NCI-H1105 (cell line): ENCODE data around the gene C22orf31.
"Not testable (repeated sequence)": the region's sequence is repeated elsewhere in the genome, so short reads cannot be mapped to it uniquely, and the experiment has no call there.

ENCODE experiments used
- DNase-seq: peaks from one replicate; lab custom pipeline; 2025; lab: John Stamatoyannopoulos, UW

C22orf31 gene

DNA sequence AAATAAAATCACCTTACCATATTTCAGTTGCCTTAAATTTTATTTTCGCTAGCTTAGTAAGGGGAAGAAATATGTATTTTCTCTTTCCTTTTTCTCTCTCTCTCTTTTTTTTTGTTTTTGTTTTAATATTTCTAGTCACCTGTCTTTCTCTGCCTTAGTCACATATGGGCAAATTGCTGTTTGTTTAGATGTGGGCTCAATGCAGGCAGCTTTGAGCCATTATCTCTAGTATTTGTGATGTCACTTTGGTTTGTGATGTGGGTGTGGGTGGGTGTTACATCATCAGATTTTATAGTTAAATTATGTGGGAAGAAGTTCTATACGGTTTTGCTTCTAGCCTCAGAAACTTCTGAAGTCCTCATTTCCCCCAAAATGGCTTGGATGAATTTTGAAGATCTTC lies at the start of gene C22orf31:
C22orf31 (minus strand) TSS at position 59 of the 400 bp plus-strand sequence; CDS start at position 20, 39 bp downstream.
- no peak for DNase-seq

DNA sequence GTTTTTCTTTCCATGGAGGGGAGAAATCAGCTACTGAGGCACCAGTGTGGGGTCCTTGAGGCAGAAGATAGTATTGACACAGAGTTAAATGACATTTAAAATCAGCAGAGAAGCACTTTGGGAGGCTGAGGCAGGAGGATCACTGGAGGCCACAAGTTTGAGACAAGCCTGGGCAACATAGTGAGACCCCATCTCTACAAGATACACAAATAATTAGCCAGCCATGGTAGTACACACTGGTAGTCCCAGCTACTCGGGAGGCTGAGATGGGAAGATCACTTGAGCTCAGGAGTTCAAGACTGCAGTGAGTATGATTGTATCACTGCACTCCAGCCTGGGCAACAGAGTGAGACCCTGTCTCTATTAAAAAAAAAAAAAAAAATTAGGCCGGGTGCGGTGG lies 49.3 kb upstream of the C22orf31 start:
- no peak for DNase-seq

DNA sequence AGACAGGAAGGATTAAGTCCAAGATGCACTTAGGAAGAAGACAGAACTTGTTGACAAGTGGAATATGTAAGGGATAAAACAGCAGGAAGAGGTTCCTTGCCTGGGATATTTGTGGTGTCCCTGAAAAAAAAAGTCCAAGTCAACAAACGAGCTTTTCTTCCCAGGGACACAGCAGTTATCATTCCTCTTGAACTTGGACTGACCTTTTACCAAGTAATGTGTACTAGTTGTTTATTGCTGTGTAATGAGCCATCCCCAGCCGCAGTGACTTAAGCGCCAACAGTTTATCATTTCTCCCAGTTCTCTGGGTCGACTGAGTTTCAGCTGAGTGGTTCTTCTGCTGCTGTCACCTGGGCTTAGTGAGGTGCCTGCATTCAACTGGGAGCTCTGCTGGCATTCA lies 48.2 kb upstream of the C22orf31 start:
- no peak for DNase-seq

DNA sequence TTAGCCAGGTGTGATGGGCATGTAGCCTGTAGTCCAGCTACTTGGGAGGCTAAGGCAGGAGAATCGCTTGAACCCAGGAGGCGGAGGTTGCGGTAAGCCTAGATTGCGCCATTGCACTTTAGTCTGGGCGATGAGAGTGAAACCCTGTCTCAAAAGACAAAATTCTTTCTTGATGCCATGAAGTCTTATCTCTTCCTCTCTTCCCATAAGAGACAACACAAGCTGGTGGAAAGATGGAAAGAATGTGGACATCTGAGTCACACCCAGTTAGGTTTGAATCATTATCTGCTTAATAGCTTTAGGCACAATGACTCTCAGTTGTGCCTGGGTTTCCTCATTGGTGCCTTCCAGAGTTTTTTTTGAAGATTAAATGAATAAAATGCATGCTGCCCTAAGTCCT lies 46.5 kb upstream of the C22orf31 start:
- no peak for DNase-seq

DNA sequence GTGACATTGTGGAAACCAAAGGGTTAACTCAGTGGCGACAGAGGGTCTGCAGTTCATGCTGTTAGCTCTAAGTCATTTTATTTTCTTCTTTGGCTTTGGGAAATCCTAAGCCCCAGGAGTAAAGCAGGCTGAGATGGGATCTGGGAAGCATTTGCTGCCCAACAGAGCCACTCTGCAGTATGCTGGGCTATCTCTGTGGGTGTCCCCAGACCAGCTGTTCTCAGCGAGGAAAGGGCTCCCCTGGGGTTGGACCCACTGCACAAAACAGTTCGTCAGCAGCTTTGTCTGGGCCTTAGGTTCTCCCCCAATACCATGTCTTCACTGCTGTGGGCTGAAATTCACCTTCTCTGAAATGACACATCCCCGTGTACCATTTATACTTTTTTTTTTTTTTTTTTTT lies 45.2 kb upstream of the C22orf31 start:
- DNase-seq, result no peak

DNA sequence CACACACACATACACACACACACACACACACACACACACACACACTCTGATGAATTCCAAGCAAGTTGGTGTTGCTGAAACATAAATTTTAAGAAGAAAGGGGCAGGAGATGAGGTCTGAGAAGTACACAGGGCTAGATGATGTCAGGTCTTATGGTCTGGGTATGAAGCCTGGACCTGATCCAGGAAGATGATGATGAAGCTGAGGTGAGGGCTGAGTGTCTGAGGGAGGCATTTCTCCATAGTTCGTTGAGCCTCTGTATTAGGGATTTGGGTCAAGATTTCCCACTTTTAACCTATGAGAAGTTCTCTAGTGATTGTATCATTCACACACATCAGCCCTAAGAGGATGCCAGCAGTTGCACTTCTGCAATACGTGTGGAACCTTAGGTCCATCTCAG lies 43.8 kb upstream of the C22orf31 start:
- no peak for DNase-seq

DNA sequence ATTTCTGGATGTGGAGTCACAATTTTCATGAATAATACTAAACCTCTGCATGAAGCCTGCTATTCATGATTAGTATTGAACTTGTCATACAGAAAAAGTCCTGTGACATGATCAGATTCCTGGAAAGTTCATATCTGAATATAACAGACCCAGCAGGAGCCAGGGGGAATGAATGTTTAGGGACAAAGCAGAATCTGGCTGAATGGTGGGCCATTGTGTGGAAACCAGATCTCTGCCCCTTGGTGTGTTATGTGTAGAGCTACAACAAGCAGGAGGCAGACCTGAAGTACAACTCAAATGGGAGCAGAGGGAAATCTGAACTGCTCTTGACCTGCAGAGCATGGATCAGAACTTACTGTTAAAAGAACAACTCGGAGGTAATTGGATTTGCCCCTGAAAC lies 41.5 kb upstream of the C22orf31 start:
- DNase-seq, result no peak

DNA sequence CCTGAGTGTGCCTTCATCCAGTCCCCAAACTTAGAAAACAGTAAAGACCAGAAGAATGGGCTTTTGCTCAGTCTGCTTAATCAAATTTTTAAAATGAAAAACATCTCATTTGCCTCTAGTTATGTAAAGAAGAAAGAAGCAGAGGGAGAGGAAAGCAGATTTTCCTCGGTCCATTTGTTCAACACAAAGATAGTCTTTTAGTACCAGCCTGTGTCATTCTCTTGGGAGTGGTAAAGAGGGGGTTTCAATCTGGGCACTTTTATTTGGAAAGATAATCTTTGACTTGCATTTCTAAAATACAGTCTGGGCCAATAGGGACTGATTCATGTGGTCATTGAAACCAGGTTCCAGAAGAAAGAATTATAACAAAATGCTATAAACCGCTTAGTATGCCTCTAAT lies 40.7 kb upstream of the C22orf31 start:
- no peak for DNase-seq

DNA sequence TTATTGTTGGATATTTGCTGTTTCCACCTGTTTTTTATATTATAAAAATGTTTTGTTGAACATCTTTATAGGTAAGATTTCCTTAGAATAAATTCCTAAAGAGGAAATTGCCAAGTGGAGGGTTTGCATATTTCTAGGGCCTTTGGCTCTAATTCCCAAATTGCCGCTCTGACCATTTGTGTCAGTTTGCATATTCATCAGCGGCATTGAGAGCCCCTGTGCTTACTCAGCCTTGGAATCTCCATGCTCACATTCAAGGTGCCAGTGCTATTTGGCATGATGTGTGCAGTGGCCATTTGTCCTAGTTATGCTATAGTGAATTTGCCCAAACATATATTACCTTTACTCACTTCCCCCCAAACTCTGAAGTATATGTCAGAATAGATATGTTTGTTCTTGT lies 36.7 kb upstream of the C22orf31 start:
- DNase-seq, result no peak

DNA sequence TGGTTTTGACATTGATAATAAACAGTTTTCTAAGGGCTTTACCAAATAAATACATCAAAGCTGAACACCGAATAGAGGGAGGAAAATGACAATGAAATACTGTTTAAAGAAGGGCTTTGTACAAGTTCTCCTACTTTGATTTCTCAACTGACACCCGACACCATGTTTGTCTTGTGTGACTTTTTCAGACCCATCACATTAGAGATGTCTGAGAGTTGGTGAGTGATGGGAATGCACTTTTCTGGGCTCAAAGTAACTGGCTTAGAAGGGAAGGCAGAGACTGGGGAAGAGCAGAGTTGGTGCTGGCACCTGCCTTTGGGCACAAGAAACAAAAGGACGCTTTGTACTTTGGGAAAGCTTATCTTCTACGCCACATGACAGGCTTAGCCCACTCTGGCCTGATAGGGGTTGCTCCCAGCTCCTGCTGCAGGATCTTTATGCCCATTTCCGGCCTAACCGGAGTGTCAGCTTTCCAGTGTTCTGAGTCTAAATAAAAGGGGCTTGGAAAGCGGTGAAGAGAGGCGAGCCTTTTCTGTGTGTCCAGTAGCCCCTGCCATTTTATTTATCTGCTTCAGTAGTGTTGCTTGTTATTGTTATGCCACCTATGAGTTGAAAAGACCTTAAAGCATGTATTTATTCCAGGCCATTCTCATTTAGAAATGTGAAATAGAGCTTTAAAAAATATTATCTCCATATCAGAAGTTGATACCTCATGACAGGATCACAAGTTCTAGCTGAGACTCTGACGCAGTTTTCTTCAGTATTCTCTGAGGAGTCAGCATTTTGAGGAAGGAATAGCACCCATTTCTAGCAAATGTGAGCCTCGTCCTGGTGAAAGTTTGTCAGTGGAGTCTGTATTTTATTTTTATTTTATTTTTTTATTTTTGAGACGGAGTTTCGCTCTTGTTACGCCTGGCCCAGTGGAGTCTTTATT lies 35.4 kb upstream of the C22orf31 start:
- DNase-seq, result no peak

DNA sequence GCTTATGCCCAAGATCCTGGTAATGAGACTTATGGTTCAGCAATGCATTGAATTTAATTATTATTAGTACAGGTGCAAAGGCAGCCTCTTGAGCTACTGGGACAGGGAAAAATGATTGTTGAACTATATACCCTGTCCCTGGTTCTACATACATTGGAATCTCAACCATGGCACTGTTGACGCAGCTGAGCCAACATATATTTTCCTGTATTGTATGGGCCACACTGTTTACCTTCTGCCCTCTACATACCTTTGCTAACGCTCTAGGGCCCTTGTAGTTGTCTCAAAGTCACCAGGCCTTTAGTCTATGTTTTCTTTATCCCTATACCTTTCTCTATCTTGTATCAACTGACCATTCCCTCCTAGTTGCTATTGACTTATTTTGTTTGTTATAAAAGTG lies 33.8 kb upstream of the C22orf31 start:
- DNase-seq, result no peak

DNA sequence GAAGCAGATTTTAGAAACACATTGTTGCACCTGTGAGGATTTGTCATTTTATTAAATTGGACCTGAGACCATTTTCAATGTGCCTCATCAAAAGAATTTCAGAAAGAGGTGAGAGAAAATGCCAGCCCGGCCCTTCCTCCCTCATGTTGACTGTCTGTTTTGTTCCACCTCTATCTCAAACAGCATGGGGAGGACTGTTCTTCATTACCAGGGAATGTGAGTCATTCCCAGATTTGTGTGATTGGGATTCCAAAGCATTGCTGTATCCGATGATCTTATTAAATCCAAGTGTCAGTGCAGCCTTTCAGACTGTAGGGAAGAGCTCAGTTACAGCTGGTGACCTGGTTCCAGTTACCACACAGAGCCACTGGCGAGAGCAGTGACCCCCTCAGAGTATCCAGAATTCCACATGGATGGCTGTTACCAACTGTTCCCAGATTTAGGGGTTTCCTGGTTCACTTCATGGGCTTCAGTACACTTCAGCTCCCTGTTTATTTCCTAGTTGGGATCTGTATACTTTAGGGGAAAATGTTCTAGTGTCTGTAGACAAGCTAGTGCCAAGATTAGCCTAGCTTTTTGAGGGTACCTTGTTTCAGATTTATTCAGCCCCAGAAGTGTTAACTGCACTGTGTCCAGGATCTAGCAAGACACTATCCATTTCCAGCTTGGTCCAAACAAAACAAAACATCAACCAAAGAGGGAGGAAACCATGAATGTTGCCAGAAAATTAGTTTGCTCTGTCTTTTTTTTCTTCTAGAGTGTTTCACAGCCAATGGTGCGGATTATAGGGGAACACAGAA lies 32.1 kb upstream of the C22orf31 start:
- no peak for DNase-seq

DNA sequence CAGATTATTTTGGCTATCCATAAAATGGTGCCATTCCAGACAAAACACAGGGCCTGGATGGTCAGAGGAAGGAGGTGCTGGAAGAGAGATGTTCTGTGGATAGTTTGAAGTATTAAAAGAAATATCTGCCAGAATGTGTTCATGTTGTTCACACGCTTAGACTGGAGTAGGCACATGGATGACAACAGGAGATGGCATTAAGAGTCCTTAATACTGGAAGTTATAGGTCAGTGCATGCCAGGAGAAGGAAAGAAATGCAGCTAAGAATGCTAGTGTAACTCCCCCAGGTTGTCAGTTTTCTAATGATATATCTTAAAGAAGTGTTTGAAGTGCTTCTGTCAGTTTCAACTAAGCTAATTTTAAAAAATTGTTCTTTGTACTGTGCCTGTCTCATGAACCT lies 31.4 kb upstream of the C22orf31 start:
- DNase-seq, result no peak

DNA sequence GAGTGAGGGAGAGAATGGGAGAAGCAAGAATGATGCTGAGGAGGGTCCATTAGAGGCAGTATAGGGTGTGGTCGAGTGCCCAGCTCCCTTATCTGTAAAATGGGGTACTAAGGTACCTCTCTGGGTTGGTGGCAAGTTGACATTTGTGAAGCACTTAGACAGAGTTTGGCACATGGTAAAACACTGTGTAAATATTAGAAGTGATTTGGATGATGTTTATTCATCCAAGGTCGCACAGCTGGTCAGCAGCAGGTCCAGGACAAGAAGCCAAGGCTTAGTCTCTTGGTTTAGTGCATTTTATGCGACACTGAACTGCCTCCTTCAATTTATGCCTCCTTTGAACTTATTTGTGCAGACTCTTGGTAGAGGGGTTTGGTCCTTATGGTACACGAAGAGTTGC lies 30.6 kb upstream of the C22orf31 start:
- DNase-seq, result no peak

DNA sequence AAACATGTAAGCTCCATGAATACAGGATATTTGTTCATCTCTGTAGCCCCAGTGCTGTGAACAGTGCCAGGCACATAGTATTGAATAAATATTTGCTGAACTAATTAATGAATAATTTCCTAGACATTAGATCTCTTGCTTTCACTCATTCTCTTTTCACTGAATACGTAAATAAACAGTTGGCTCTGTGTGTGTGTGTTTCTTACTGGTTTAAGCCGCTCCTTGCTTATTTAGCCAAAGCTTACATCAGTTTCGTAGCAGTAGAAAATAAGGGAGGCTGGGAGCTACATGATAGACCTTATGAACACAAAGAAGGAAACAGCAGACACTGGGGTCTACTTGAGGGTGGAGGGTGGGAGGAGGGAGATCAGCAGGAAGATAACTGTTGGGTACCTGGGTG lies 28.4 kb upstream of the C22orf31 start:
- no peak for DNase-seq

DNA sequence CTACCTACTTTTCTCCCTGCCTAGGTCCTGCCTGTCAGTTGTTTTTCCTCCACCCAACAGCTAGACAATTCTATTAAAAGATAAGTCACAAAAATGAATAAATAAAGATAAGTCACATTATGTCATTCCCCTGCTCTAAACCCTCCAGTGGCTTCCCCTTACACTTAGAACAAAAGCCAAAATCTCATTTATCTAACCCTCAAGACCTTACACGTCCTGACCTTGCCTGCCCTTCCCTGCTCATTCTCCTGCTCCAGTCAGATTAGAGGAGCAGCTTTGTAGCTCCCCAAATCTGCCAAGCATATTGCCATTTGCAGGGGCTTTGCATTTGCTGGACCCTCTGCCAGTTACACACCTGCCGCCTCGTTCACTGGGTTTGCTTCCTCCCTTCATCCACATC lies 27.9 kb upstream of the C22orf31 start:
- DNase-seq, result no peak

DNA sequence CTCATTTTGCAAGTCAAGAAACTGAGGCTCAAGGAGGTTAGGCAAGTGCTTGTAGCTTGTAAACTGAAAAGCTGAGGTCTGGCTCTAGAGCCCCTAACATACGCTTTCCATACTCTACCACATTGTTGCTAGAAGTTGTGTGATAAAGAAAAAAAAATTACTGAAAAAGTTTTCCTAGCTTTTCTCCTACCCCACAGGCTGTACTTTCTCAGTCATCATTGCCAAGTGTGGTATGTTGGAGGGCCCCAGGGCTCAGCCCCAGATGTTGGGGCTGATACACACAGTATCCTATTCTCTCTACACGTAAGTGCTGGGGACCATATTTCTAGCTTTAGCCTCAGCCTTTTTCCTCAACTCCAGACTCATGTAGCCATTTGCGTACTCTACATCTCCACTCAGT lies 27.2 kb upstream of the C22orf31 start:
- no peak for DNase-seq

DNA sequence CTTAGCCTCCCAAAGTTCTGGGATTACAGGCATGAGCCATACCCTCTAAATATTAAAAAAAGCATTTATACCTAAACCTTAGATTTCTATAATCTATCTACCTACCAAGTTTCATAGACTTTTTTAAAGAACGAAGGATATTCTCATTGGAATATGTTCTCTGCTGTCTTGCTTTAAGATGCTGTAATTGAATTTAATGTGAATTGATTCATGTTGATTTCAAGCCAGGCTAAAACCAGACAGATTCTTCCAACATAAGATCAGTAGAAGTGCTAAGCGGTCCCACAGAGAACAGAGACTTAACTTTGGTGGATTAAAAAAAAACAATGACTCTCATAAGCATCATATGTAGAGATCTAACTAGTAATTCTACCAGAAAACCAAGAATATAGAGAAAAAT lies 25.4 kb upstream of the C22orf31 start:
- DNase-seq, result no peak

DNA sequence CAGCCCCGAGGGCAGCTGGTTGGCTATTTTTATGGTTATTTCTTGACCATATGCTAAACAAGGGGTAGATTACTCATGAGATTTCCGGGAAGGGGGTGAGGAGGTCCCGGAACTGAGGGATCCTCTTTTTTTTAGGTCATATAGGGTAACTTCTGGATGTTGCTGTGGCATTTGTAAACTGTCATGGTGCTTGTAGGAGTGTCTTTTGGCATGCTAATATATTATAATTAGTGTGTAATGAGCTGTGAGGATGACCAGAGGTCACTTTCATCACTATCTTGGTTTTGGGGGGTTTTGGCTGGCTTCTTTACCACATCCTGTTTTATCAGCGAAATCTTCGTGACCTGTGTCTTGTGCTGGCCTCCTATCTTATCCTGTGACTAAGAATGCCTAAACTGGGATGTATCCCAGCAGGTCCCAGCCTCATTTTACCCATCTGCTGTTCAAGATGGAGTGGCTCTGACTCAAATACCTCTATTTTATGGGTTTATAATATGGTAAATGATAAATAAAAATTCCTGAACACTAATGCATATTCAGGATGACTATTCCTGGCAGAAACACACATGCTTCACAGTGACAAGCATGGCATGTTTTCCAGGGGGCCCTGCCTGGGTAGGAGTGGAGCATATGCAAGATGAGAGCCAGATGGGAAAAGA lies 22.4 kb upstream of the C22orf31 start:
- no peak for DNase-seq

DNA sequence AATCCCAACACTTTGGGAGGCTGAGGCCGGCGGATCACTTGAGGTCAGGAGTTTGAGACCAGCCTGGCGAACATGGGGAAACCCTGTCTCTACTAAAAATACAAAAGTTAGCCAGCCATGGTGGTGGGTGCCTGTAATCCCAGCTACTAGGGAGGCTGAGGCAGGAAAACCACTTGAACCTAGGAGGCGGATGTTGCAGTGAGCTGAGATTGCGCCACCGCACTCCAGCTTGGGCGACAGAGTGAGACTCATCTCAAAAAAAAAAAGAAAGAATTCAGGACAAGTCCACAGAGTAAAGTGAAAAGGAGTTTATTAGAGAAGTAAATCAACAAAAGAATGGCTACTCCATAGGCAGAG lies 21.9 kb upstream of the C22orf31 start:
- not testable (repeated sequence) for DNase-seq

DNA sequence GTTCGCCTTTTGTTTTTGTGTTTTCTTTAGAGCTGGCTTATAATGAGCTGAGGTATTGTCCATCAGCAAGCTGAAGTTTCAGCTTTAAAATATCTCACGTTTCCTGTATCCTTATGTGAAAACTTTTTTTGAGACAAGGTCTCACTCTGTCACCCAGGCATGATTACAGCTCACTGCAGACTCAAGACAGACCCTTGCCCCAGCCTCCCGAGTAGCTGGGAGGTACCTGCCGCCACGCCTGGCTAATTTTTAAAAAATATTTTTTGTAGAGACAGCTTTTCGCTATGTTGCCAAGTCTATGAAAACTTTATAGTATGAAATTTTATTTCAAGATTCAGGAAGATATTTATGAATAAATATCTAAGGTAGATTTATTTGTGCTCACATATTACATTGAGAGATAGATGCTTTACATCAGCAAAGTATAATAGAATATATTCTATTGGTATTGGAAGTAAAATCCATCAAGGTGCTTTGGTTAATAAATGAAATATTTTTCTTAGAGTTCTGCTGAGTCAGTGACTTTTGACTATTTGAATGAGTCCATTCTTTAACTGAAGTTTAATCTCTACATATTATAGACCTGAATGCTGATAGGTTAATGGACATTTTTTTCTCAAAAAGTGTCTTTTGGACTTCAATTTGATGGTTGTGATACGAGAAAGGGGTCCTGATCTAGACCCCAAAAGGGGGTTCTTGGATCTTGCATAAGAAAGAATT lies 21.4 kb upstream of the C22orf31 start:
- no peak for DNase-seq
